HUES6 (cell line): Measurements from ENCODE around the gene RNF103.

ENCODE experiments used
- H3K27ac ChIP-seq: 2 replicates; pipeline ENCODE4 v1.7.0; 2013; ENCODE audit warnings: low read depth, mild to moderate bottlenecking, low read length, inconsistent platforms
- H3K27me3 ChIP-seq: 2 replicates; pipeline ENCODE4 v1.6.1; 2013; ENCODE audit warnings: low read length; ENCODE audit not compliant: control insufficient read depth, insufficient read depth
- H3K36me3 ChIP-seq: 2 replicates; pipeline ENCODE4 v1.6.1; 2013; ENCODE audit warnings: low read length; ENCODE audit not compliant: control insufficient read depth, insufficient read depth
- H3K4me1 ChIP-seq: 2 replicates; pipeline ENCODE4 v1.6.1; 2013; ENCODE audit warnings: low read length; ENCODE audit not compliant: control insufficient read depth, insufficient read depth
- H3K4me3 ChIP-seq: 2 replicates; pipeline ENCODE4 v1.5.1; 2013; ENCODE audit warnings: low read depth, low read length
- H3K9ac ChIP-seq: one replicate; pipeline ENCODE4 v1.6.1; 2013; ENCODE audit warnings: mild to moderate bottlenecking, low read length
- H3K9me3 ChIP-seq: 2 replicates; pipeline ENCODE4 v1.6.1; 2013; ENCODE audit warnings: low read depth, low read length; ENCODE audit not compliant: control insufficient read depth, insufficient read depth

Gene RNF103

DNA sequence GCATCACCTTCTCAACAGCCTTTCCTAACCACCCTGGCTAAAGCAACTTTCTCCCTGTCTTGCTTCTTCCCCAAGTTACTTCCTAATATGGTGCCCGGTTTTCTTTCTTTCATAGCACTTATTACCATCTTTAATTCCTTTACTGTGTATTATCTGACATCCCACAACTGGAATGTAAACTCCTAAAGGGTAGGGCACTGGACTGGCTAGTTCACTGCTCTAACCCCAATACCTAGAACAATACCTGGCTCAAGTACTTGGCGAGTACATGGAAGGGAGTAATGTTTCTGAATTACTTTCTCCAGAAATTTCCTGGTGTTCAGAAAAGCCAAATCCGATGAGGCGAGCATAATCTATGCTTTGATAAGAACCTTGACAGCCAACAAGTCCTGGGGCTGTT, 22.7 kb upstream of the RNF103 start:
- Histone ChIP-seq H3K9ac (no peak overlapping the region), H3K4me1 (no peaks in the 10 kb centered on the region), H3K36me3 (no peaks in the 10 kb centered on the region), H3K9me3 (0 out of 2 replicates have a peak, but pooled peaks cover 9% of the 10 kb centered on the region), H3K4me3 (no peak overlapping the region), H3K27me3 (no peaks in the 10 kb centered on the region), H3K27ac (no peak overlapping the region)

- no peaks in the 10 kb centered on the region for H3K27me3 ChIP-seq
- no peak overlapping the region for H3K9ac ChIP-seq
- no peaks in the 10 kb centered on the region for H3K4me1 ChIP-seq
- H3K27ac ChIP-seq, result no peak overlapping the region
- H3K4me3 ChIP-seq, result no peak overlapping the region
- 0 out of 2 replicates have a peak, but pooled peaks cover 9% of the 10 kb centered on the region for H3K9me3 ChIP-seq
- H3K36me3 ChIP-seq, result no peaks in the 10 kb centered on the region
Measured at GRCh38 chr2:86645752-86646151, 22.1 kb upstream of the RNF103 start.

DNA sequence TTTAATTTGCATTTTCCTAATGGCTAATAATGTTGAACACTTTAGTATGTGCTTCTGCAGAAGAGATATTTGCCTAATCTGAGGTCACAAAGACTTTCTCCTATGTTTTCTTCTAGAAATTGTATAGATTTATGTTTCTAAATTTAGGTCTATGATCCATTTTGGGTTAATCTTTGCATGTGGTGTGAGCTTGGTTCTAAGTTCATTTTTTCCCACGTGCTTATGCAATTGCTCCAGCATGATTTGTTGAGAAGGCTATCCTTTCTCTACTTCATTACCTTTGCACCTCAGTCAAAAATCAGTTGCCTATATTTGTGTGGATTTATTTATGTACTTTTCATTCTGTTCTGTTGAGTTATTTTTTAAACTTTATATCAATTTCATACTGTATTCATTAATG, 15.0 kb upstream of the RNF103 start:
- no peaks in the 10 kb centered on the region for H3K4me1 ChIP-seq
- 0 out of 2 replicates have a peak, but pooled peaks cover 10% of the 10 kb centered on the region for H3K9me3 ChIP-seq

GRCh38 chr2:86636842-86637241, 13.2 kb upstream of the RNF103 start:
- Histone ChIP-seq H3K9me3 (0 out of 2 replicates have a peak, but pooled peaks cover 5% of the 10 kb centered on the region), H3K27me3 (no peaks in the 10 kb centered on the region), H3K27ac (no peak overlapping the region), H3K36me3 (no peaks in the 10 kb centered on the region), H3K4me3 (no peak overlapping the region), H3K9ac (no peak overlapping the region), H3K4me1 (peaks cover 2% of the 10 kb centered on the region; the same call in 1 of the 2 replicates)

More for the DNA sequence above, 15.0 kb upstream of the RNF103 start:
- Histone ChIP-seq H3K9ac (no peak overlapping the region), H3K36me3 (no peaks in the 10 kb centered on the region), H3K27ac (no peak overlapping the region), H3K27me3 (no peaks in the 10 kb centered on the region), H3K4me3 (no peak overlapping the region)

DNA sequence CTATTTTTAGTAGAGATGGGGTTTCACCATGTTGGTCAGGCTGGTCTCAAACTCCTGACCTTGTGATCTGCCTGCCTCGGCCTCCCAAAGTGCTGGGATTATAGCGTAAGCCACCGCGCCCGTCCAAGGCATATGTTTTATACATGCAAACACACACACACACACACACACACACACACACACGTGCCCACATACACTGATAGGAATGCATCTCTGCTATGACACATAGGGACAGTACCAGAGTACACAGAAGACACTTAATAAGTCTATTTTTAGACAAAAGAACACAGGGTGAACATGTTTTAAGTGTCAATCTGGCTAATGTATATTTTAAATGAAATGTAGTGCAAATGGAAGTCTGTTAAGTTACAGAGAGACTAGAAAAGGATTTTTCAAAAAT, 10.7 kb upstream of the RNF103 start:
- Histone ChIP-seq H3K4me3 (no peak overlapping the region), H3K36me3 (no peaks in the 10 kb centered on the region), H3K27ac (no peak overlapping the region), H3K9me3 (no peaks in the 10 kb centered on the region), H3K4me1 (peaks cover 7% of the 10 kb centered on the region; the same call in 1 of the 2 replicates), H3K9ac (no peak overlapping the region), H3K27me3 (no peaks in the 10 kb centered on the region)

DNA sequence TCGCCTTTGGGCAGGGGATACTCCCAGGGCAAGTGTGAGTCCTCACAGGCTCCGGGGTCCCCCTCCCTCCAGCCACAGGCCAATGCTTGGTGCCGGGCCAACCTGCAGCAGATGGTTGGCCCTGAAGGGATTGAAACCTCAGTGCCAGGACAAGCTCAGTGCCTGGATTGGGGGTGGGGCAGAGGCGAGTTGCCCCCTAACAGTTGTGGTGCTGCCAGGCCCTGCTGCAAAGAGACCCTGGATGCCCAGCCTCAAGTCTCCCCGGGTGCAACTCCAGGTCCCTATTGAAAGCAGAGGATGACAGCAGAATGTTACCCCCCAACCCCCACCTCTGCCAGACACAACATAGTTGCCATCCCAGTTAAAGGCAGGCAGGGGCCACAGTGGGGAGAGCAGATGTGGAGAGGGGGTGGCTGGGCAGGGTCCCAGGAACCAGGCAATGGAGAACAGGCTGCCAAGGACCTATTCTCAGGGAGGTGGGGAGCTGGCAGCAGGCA, 9.5 kb upstream of the RNF103 start:
- Histone ChIP-seq H3K36me3 (no peaks in the 10 kb centered on the region), H3K4me1 (peaks cover 7% of the 10 kb centered on the region; the same call in 1 of the 2 replicates), H3K27me3 (no peaks in the 10 kb centered on the region), H3K9me3 (no peaks in the 10 kb centered on the region), H3K9ac (no peak overlapping the region), H3K4me3 (no peak overlapping the region), H3K27ac (no peak overlapping the region)

DNA sequence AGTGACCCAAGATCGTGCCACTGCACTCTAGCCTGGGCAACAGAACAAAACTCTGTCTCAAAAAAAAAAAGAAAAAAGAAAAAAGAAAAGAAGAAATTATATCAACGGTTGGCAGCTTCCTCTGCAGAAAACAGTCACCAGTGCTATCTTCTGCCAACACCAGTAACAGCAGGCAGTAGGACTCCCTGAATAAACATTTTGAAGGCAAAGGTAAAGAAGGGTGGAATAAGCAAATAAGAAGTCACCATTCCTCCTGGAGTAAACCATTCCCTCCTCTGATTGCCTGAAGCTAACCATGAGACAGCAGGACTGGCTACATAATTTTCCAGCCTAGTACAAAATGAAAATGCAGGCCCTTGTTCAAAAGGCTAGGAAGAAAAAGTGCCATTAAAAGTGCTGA, 9.0 kb upstream of the RNF103 start:
- peaks cover 7% of the 10 kb centered on the region; the same call in 1 of the 2 replicates for H3K4me1 ChIP-seq
- H3K27ac ChIP-seq, result no peak overlapping the region

GRCh38 chr2:86631846-86632485, 8.3 kb upstream of the RNF103 start:
- Histone ChIP-seq H3K4me3 (no peak overlapping the region), H3K9me3 (no peaks in the 10 kb centered on the region), H3K4me1 (peaks cover 7% of the 10 kb centered on the region; the same call in 1 of the 2 replicates), H3K9ac (no peak overlapping the region), H3K27me3 (no peaks in the 10 kb centered on the region), H3K36me3 (no peaks in the 10 kb centered on the region), H3K27ac (no peak overlapping the region)

More for the DNA sequence above, 9.0 kb upstream of the RNF103 start:
- H3K4me3 ChIP-seq, result no peak overlapping the region
- no peak overlapping the region for H3K9ac ChIP-seq
- H3K9me3 ChIP-seq, result no peaks in the 10 kb centered on the region
- no peaks in the 10 kb centered on the region for H3K27me3 ChIP-seq
- H3K36me3 ChIP-seq, result no peaks in the 10 kb centered on the region

- Histone ChIP-seq H3K27ac (no peak overlapping the region), H3K9me3 (no peaks in the 10 kb centered on the region), H3K27me3 (0 out of 2 replicates have a peak, but pooled peaks cover 7% of the 10 kb centered on the region), H3K9ac (no peak overlapping the region), H3K4me1 (peaks cover 7% of the 10 kb centered on the region; the same call in 1 of the 2 replicates), H3K4me3 (no peak overlapping the region), H3K36me3 (no peaks in the 10 kb centered on the region)
Measured at GRCh38 chr2:86628091-86628522, 4.4 kb upstream of the RNF103 start.

DNA sequence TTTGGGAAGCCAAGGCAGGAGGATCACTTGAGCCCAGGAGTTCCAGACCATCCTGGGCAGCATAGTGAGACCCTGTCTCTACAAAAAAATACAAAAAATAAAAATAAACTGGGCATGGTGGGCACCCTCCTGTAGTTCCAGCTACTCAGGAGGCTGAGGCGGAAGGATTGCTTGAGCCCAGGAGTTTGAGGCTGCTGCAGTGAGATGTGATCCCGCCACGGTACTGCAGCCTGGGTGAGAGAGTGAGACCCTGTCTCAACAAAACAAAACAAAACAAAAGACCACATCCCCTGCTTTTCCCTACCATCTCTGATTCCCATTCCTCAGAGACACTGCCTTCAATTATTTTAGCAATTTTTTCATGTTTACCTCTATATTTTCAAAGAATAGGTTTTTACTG, 3.9 kb upstream of the RNF103 start:
- no peak overlapping the region for H3K9ac ChIP-seq
- H3K27ac ChIP-seq, result no peak overlapping the region
- H3K27me3 ChIP-seq, result 0 out of 2 replicates have a peak, but pooled peaks cover 7% of the 10 kb centered on the region

DNA sequence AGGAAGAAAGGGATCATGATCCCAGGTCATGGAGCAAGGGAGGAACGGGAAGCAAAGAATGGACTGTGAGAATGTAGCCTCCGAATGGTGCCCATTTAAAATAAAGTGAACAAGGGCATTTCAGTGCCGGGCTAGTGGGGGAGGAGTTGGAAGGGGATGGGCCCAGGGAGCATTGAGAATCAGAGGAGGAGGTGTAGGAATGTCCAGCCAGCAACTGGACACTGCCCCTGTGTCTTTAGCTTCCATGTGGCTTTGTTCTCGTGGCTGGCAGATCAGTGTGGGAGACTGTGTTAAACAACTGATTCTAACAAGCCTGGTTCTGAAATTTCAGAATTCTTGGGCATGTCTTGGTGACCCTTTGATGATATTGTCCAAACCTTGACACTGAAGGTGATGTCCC, 1.4 kb upstream of the RNF103 start:
- Histone ChIP-seq H3K9ac (no peak overlapping the region), H3K4me3 (no peak overlapping the region), H3K36me3 (no peaks in the 10 kb centered on the region), H3K4me1 (0 out of 2 replicates have a peak, but pooled peaks cover 4% of the 10 kb centered on the region), H3K27me3 (0 out of 2 replicates have a peak, but pooled peaks cover 7% of the 10 kb centered on the region), H3K27ac (no peak overlapping the region), H3K9me3 (no peaks in the 10 kb centered on the region)

More for the DNA sequence above, 3.9 kb upstream of the RNF103 start:
- Histone ChIP-seq H3K9me3 (no peaks in the 10 kb centered on the region), H3K36me3 (no peaks in the 10 kb centered on the region), H3K4me1 (peaks cover 7% of the 10 kb centered on the region; the same call in 1 of the 2 replicates), H3K4me3 (no peak overlapping the region)
